Measurements from ENCODE around the gene PODXL.

The PODXL gene

DNA sequence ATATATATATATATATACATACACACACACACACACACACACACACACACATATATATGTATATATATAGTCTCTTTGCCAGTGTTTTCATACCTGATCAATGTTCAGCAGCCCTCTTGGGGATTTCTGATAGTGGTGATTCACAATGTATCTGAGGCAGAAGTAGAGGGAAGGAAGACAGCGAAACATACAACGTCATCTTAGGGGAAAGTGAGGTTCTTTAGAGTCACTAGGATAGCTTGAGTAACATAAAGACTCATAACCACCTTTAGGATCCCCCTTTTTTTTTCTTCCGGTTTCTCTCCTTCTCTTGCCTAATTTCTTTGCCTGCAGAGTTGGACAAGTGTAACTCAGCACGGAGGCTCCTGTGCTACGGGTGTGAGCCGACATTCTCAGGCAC, 56.6 kb downstream of the PODXL start:
- no peak for TF ChIP-seq CTCF (IDR thresholded peaks at IDR 0.05; ENCODE audit: insufficient read depth, low read length, poor library complexity, severe bottlenecking)
- peaks cover 1% of the 10 kb centered on the region for H3K36me3 ChIP-seq (ENCODE audit: control insufficient read depth, insufficient read depth, low read length)
- H3K4me3 ChIP-seq (replicated peaks; ENCODE audit: low read depth, low read length), result no peak overlapping the region
- no peak for DNase-seq (ENCODE audit: extremely low read depth, insufficient read length)
- H3K27me3 ChIP-seq (replicated peaks; ENCODE audit: control insufficient read depth, insufficient read depth, low read length), result no peaks in the 10 kb centered on the region

DNA sequence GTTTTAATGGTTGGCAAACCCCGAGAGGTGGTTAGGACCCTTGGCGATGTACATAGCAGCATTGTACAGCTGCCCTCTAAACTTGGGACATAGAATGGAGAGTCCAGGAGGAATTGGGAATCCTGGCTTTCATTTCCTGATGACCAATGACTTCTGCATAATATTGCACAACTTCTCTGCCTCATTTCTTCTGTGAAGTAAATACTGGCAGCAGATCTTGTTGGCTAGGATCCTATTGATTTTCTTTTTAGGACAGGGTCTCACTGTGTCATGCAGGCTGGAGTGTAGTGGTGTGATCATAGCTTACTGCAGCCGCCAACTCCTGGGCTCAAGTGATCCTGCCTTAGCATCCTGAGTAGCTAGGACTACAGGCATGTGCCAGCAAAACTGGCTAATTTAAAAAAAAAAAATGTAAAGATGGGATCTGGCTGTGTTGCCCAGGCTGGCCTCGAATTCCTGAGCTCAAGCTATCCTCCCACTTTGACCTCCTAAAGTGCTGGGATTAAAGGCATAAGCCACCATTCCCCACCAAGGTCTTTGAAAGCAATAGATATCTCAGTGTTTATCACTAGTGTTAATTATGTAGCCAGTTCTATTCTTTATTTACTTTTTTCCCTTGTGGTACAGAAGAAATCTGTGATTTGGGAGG, 58.1 kb downstream of the PODXL start:
- H3K36me3 ChIP-seq (ENCODE audit: control insufficient read depth, insufficient read depth, low read length), result peaks cover 1% of the 10 kb centered on the region
- H3K27me3 ChIP-seq (replicated peaks; ENCODE audit: control insufficient read depth, insufficient read depth, low read length), result no peaks in the 10 kb centered on the region
- no peak for TF ChIP-seq CTCF (IDR thresholded peaks at IDR 0.05; ENCODE audit: insufficient read depth, low read length, poor library complexity, severe bottlenecking)
- no peak for DNase-seq (ENCODE audit: extremely low read depth, insufficient read length)
- H3K4me3 ChIP-seq (replicated peaks; ENCODE audit: low read depth, low read length), result no peak overlapping the region

GRCh38 chr7:131497454-131497853, 59.0 kb downstream of the PODXL start:
- DNase-seq (ENCODE audit: extremely low read depth, insufficient read length), result no peak
- H3K36me3 ChIP-seq (ENCODE audit: control insufficient read depth, insufficient read depth, low read length), result peaks cover 1% of the 10 kb centered on the region; the same call in 1 of the 2 replicates
- H3K4me3 ChIP-seq (replicated peaks; ENCODE audit: low read depth, low read length), result no peak overlapping the region

DNA sequence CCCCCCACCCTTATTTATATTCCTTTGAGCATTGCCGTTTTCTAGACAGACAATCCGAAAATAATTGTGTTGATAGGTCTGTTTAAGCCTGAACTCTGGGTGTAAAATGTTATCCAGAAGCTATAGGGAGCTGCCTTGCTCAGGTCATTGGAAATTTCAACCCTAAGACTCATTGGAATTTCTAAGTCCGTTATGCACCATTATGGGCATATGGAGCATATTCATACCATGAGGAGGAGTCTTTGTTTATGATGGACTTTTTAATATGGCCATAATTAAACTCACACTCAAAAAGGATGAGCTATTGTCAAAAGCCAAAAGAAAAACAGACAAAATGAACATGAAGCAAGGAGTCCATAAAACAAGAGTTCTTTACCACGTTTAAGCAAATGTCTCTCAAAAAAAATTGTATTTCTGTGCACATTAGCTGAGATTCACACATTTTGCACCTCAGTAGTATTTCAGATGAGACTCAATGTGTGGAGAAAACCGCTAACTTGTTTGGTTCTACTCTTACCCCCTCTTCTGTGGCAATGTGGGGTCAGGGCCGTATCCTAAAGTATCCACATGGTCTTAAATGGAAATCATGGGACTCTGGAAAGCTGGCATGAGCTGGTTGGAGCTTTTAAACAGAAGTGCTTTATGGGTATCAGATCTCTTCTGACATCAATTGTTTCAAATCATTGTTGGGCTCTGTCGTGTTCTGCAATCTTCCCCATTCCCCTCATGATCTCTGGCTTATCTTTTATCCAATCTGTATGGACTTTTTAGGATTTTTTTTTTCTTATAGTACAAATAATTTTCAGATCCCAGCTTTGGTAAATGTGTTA, 60.5 kb downstream of the PODXL start:
- DNase-seq (ENCODE audit: extremely low read depth, insufficient read length), result no peak
- TF ChIP-seq CTCF (IDR thresholded peaks at IDR 0.05; ENCODE audit: insufficient read depth, low read length, poor library complexity, severe bottlenecking), result no peak
- Histone ChIP-seq H3K27me3 (replicated peaks; ENCODE audit: control insufficient read depth, insufficient read depth, low read length) (no peaks in the 10 kb centered on the region), H3K4me3 (replicated peaks; ENCODE audit: low read depth, low read length) (no peak overlapping the region), H3K36me3 (ENCODE audit: control insufficient read depth, insufficient read depth, low read length) (peaks cover 1% of the 10 kb centered on the region; the same call in 1 of the 2 replicates)

More at GRCh38 chr7:131497454-131497853, 59.0 kb downstream of the PODXL start:
- H3K27me3 ChIP-seq (replicated peaks; ENCODE audit: control insufficient read depth, insufficient read depth, low read length), result no peaks in the 10 kb centered on the region
- TF ChIP-seq CTCF (IDR thresholded peaks at IDR 0.05; ENCODE audit: insufficient read depth, low read length, poor library complexity, severe bottlenecking), result no peak

DNA sequence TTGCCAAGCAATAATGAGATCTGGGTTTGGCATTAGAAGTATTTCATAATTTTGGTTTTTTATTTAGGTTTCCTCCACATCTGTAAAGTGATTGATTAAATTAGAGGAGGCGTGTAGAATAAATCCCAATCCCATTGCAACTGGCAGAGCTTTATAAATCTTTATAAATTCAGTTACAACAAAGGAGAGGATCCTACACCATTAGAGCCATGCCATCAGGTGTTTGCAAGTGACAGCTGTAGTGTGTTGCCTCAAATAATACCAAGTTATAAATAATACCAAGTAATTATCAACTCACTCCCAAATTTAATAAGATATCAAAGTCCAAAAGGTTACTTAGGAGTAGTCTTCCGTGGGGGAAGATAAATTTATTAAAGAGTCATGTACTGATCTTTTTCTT, 62.2 kb downstream of the PODXL start:
- Histone ChIP-seq H3K36me3 (ENCODE audit: control insufficient read depth, insufficient read depth, low read length) (no peaks in the 10 kb centered on the region; the same call in 1 of the 2 replicates), H3K4me3 (replicated peaks; ENCODE audit: low read depth, low read length) (no peak overlapping the region), H3K27me3 (replicated peaks; ENCODE audit: control insufficient read depth, insufficient read depth, low read length) (no peaks in the 10 kb centered on the region)
- TF ChIP-seq CTCF (IDR thresholded peaks at IDR 0.05; ENCODE audit: insufficient read depth, low read length, poor library complexity, severe bottlenecking), result no peak
- no peak for DNase-seq (ENCODE audit: extremely low read depth, insufficient read length)
